Pancreas (tissue), 10 donors: ENCODE results near the gene GCFC2. TPM values are rescaled to one million over a fixed set of nuclear protein-coding genes. Genes with fewer than 3 reads are reported as not detected.

ENCODE experiments used
- ATAC-seq, 4 donors: fragments of 200-7000 bp; cut with Tn5 transposase; one replicate each; pipeline versions ENCODE4 v1.8.0 to v1.9.1; 2020; ENCODE audit warnings: mild to moderate bottlenecking in 4 of 4, moderate library complexity in 4 of 4
- DNase-seq, 6 donors: peaks; one replicate each; pipeline ENCODE4 v3.0.0-alpha.2; 2020
- FAIRE-seq: peaks from 2 replicates; lab custom pipeline; 2012; peaks lifted over from hg19 to GRCh38; lab: Jason Lieb, UNC
- H3K27ac ChIP-seq, 4 donors: fragments of 200-600 bp; sonication (generic); 1 replicate in 3 of 4; 2 replicates in 1 of 4; pipeline versions ENCODE4 v1.5.0 to v1.8.0; 2020
- H3K27me3 ChIP-seq, 4 donors: fragments of 200-600 bp; one replicate each; pipeline ENCODE4 v1.8.0; 2021
- H3K36me3 ChIP-seq, 3 donors: fragments of 200-600 bp; sonication (generic) in 1 of 3; one replicate each; pipeline versions ENCODE4 v1.5.0 to v1.8.0; 2020 to 2021
- H3K4me1 ChIP-seq, 3 donors: fragments of 200-600 bp; one replicate each; pipeline ENCODE4 v1.8.0; 2021
- H3K4me3 ChIP-seq, 4 donors: fragments of 200-600 bp; sonication (generic) in 2 of 4; one replicate each; pipeline versions ENCODE4 v1.5.0 to v1.8.0; 2020 to 2021
- H3K9me3 ChIP-seq, 4 donors: fragments of 200-600 bp; one replicate each; pipeline ENCODE4 v1.8.0; 2021
- WGBS, 2 donors: extraction: QIAGEN DNeasy Blood & Tissue Kit; methylation state at CpG; one replicate each; pipeline ENCODE4 v1.1.7; 2013; 5-methylcytosine and 5-hydroxymethylcytosine counted together
- intact Hi-C, 3 donors: fragments of 100-400 bp; cut with DNase I; formaldehyde crosslinking; loops; one replicate each; pipeline versions ENCODE4 v1.11.1 to v1.14.2; 2022
- polyA plus RNA-seq, 2 donors: library from polyadenylated mRNA; stranded (reverse); fragments of 200-250 nt; gene quantifications; one replicate each; pipeline ENCODE4 v1.2.3, GENCODE V29; 2013
- total RNA-seq, 6 donors: library from RNA; stranded (reverse); fragmentation: NEBNext Ultra II Directional in 4 of 6; extraction: Animal tissue kit (Norgen Biotek cat#: 25700) in 4 of 6; gene quantifications; one replicate each; pipeline versions ENCODE4 v1.2.1 to v1.2.4, GENCODE V29; 2021 to 2023
- TF ChIP-seq, protein P1 (sequence below), 4 donors: fragments of 200-600 bp; sonication (generic) in 3 of 4; IDR thresholded peaks; one replicate each; pipeline versions ENCODE4 v1.5.0 to v1.8.0; 2021; ENCODE audit warnings: antibody characterized with exemption in 4 of 4
- donor health status: healthy with polysubstance abuse.
- donor health status: DM: no; HTN: no; CAD: no; lungs with moderate emphysema.
- donor health status: DM: no; HTN: no; CAD: no.
- donor health status: control.
- donor health status: control.
- donor health status: Bipolar disorder and iron deficiency.
- donor health status: DM: yes; HTN: yes; CAD: no.
- donor health status: DM: no; HTN: no; CAD: no.
- donor health status: DM: no; HTN: no; CAD: no.
- donor health status: DM: yes; HTN: yes; CAD: no.

GCFC2 gene
- total and polyA plus RNA-seq, 8 donors = 11.5 to 22.5 (median 14.6) TPM

DNA sequence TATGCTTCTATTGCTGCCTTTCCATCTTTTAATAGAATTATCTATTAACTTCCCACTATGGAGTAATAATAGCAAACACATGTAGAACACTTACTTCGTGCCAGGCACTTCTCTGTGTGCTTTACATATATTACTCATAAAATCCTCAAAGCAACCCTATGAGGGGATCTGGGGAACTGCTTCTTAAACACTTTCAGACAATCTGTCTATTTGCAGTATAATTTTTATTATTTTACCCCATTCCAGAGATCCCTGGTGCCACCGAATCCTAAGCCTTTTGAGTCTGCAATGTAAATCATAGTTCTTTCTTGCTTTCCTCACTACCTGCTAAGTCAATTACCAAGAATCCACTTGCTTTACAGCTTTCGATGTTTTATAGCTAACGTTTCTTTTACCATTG is 25.6 kb upstream of the GCFC2 start:
- no peak for ATAC-seq
- intact Hi-C loops = no loop called here
- no peak overlapping the region for H3K4me3 ChIP-seq
- TF ChIP-seq, protein P1, sequence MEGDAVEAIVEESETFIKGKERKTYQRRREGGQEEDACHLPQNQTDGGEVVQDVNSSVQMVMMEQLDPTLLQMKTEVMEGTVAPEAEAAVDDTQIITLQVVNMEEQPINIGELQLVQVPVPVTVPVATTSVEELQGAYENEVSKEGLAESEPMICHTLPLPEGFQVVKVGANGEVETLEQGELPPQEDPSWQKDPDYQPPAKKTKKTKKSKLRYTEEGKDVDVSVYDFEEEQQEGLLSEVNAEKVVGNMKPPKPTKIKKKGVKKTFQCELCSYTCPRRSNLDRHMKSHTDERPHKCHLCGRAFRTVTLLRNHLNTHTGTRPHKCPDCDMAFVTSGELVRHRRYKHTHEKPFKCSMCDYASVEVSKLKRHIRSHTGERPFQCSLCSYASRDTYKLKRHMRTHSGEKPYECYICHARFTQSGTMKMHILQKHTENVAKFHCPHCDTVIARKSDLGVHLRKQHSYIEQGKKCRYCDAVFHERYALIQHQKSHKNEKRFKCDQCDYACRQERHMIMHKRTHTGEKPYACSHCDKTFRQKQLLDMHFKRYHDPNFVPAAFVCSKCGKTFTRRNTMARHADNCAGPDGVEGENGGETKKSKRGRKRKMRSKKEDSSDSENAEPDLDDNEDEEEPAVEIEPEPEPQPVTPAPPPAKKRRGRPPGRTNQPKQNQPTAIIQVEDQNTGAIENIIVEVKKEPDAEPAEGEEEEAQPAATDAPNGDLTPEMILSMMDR (IDR thresholded peaks at IDR 0.05) = no peak
- no peaks in the 10 kb centered on the region for H3K27me3 ChIP-seq
- H3K9me3 ChIP-seq = no peaks in the 10 kb centered on the region
- H3K4me1 ChIP-seq = no peaks in the 10 kb centered on the region
- 58 to 75% methylated on average over 4 of the region's 4 CpGs for WGBS, 2 donors
- H3K36me3 ChIP-seq = no peaks in the 10 kb centered on the region
- no peak overlapping the region for H3K27ac ChIP-seq
- no peak for FAIRE-seq
- no peak for DNase-seq

DNA sequence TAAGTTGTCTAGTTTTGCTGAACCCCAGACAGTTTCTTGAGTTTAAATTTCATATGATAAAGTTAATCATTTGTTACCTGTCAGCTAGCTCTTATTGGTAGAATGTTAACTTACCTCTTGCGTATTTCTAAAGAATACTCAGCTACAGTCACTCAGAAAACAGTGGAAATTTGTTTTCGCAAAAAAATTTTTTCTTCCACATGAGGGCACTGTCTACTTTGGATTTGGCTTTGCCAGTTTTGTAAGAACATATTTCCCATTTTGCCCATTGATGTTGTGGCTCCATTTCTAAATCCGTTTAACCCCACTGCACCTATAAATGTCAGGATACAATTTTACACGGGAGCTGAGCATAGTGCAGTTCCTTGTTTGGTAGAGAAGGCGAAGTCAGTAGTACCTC is 19.1 kb upstream of the GCFC2 start:
- no peak overlapping the region for H3K4me3 ChIP-seq
- DNase-seq = no peak
- no peak for FAIRE-seq
- H3K27me3 ChIP-seq = no peaks in the 10 kb centered on the region
- no peak overlapping the region for H3K27ac ChIP-seq
- TF ChIP-seq, protein P1 (IDR thresholded peaks at IDR 0.05) = no peak
- 33 to 40% methylated on average over 5 of the region's 5 CpGs for WGBS, 2 donors
- no peaks in the 10 kb centered on the region for H3K36me3 ChIP-seq
- ATAC-seq = peak in 1 of 4 donors; percentile 32
- intact Hi-C loops = no loop called here
- no peaks in the 10 kb centered on the region for H3K4me1 ChIP-seq
- H3K9me3 ChIP-seq = no peaks in the 10 kb centered on the region

DNA sequence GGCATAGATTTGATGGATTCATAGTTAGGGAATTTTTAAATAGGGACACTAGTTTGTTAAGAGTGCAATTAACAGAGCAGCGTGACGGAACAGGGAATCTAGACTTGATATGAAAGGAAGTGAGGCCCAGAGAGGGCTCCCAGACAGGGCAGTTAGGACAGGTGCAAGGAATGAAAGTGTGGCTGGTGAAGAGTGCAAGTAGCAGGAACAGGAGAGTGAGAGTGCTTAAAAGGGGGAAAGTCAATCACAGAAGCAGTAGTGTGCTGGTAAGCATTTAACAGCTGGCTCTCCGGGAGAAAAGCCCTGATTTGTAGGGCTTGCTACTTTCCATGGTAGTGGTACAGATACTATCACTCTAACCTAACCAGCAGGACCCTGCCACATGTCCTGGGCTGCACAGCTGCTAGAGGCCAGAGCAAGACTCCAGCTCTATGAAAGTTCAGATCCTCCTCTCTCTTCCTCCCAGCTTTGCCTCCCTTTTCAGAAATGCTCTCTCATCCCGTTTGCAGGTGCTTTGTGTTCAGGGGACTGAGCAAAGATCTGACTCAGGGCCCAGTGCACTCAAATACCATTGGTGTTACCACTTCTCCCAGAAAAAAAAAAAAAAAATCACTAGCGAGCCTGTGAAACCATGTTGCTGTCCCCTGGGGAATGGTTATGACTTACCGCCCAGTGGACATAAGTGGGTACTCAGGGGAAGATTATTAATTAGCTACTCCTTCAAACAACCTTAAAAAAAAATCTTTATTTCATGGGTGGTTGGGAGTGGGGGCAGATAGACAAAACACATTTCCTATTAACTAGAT is 18.1 kb upstream of the GCFC2 start:
- intact Hi-C loops = no loop called here
- no peak for DNase-seq
- Histone ChIP-seq H3K27ac (no peak overlapping the region), H3K4me3 (no peak overlapping the region), H3K27me3 (no peaks in the 10 kb centered on the region), H3K9me3 (no peaks in the 10 kb centered on the region), H3K4me1 (no peaks in the 10 kb centered on the region), H3K36me3 (no peaks in the 10 kb centered on the region)
- TF ChIP-seq, protein P1 (IDR thresholded peaks at IDR 0.05) = no peak
- WGBS, 2 donors = 74 to 80% methylated on average over 6 of the region's 6 CpGs
- ATAC-seq = no peak
- FAIRE-seq = no peak

DNA sequence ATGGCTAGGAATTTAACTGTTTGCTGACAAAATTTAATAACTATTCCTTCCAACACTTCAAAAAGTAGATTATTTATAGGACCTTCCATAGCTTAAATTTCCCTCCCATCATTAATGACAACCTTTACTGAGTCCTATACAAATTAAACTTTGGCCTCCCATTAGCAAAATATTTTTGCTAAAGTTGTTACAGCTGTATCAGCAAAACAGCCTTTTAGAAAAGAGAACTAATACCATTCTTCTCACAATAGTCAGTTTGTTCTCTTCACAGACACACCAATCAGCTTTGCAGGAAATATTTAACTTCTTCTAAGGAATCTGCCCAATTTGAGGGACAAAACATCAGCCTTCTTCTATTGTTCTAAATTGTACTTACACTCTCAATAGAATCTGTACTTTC is 12.0 kb upstream of the GCFC2 start:
- Histone ChIP-seq H3K9me3 (no peaks in the 10 kb centered on the region), H3K36me3 (no peaks in the 10 kb centered on the region), H3K4me1 (no peaks in the 10 kb centered on the region), H3K27ac (no peak overlapping the region), H3K27me3 (no peaks in the 10 kb centered on the region), H3K4me3 (no peak overlapping the region)
- TF ChIP-seq, protein P1 (IDR thresholded peaks at IDR 0.05) = no peak
- ATAC-seq (no peak), FAIRE-seq (no peak), DNase-seq (no peak)
- intact Hi-C loops = no loop called here

DNA sequence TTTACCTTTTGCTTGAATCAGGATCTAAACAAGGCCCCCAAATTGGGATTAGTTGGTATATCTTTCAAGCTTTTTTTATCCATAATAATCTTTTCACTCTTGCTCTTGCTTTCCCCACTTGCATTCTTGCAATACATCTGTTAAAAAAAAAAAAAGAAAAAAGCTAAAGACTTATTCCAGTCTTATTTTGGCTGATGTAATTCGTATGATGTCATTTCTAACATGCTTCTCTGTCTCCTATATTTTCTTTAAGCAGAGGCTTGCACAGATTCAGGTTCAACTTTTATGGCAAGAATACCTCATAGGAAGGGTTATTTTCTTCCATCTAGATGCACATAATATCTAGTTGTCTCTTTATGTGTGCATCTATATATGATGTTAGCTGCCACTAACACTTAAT is 9.8 kb upstream of the GCFC2 start:
- TF ChIP-seq, protein P1 (IDR thresholded peaks at IDR 0.05) = no peak
- 81 to 83% methylated on average over 1 of the region's 1 CpG for WGBS, 2 donors
- FAIRE-seq (no peak), DNase-seq (no peak), ATAC-seq (no peak)
- Histone ChIP-seq H3K27me3 (no peaks in the 10 kb centered on the region), H3K4me3 (no peak overlapping the region), H3K27ac (no peak overlapping the region), H3K4me1 (no peaks in the 10 kb centered on the region), H3K36me3 (no peaks in the 10 kb centered on the region), H3K9me3 (no peaks in the 10 kb centered on the region)
- intact Hi-C loops = no loop called here
